Measurements from ENCODE around the gene REPIN1. TPM values are rescaled to one million over a fixed set of nuclear protein-coding genes. Genes with fewer than 3 reads are reported as not detected.

Gene REPIN1
- total RNA-seq, 1 experiment from 2014 or later: 104 TPM

- no peak for DNase-seq (ENCODE audit: extremely low read depth, low read depth)
Measured at GRCh38 chr7:150359622-150360362, 8.8 kb upstream of the REPIN1 start.

GRCh38 chr7:150360363-150361058 lies 8.1 kb upstream of the REPIN1 start:
- DNase-seq (ENCODE audit: extremely low read depth, low read depth): no peak

GRCh38 chr7:150361402-150361801 lies 7.2 kb upstream of the REPIN1 start:
- DNase-seq (ENCODE audit: extremely low read depth, low read depth): no peak

- no peak for DNase-seq (ENCODE audit: extremely low read depth, low read depth)
Measured at GRCh38 chr7:150361807-150362621, 6.6 kb upstream of the REPIN1 start.

- DNase-seq (ENCODE audit: extremely low read depth, low read depth): no peak
Measured at GRCh38 chr7:150363370-150363769, 5.3 kb upstream of the REPIN1 start.

GRCh38 chr7:150363872-150364271 lies 4.8 kb upstream of the REPIN1 start:
- DNase-seq (ENCODE audit: extremely low read depth, low read depth): no peak

GRCh38 chr7:150365194-150365593 lies 3.4 kb upstream of the REPIN1 start:
- DNase-seq (ENCODE audit: extremely low read depth, low read depth): no peak

- DNase-seq (ENCODE audit: extremely low read depth, low read depth): no peak
Measured at GRCh38 chr7:150365673-150366398, 2.8 kb upstream of the REPIN1 start.

- DNase-seq (ENCODE audit: extremely low read depth, low read depth): no peak
Measured at GRCh38 chr7:150367677-150368095, 936 bp upstream of the REPIN1 start.

GRCh38 chr7:150368884-150369747 lies 494 bp downstream of the REPIN1 start:
- DNase-seq (ENCODE audit: extremely low read depth, low read depth): peak; percentile 54

- DNase-seq (ENCODE audit: extremely low read depth, low read depth): no peak
Measured at GRCh38 chr7:150369748-150370501, 1.3 kb downstream of the REPIN1 start.

- DNase-seq (ENCODE audit: extremely low read depth, low read depth): no peak
Measured at GRCh38 chr7:150370612-150371071, 2.0 kb downstream of the REPIN1 start.

GRCh38 chr7:150371131-150371995 lies 2.7 kb downstream of the REPIN1 start:
- no peak for DNase-seq (ENCODE audit: extremely low read depth, low read depth)

- no peak for DNase-seq (ENCODE audit: extremely low read depth, low read depth)
Measured at GRCh38 chr7:150371996-150372270, 3.3 kb downstream of the REPIN1 start.

- no peak for DNase-seq (ENCODE audit: extremely low read depth, low read depth)
Measured at GRCh38 chr7:150372271-150373048, 3.8 kb downstream of the REPIN1 start.

- no peak for DNase-seq (ENCODE audit: extremely low read depth, low read depth)
Measured at GRCh38 chr7:150373049-150373801, 4.6 kb downstream of the REPIN1 start.

GRCh38 chr7:150374026-150374425 lies 5.4 kb downstream of the REPIN1 start:
- DNase-seq (ENCODE audit: extremely low read depth, low read depth): no peak

Measured in NCI-H460 (cell line).